Activated CD4-positive, CD25-positive, alpha-beta regulatory T cell treated with anti-CD3 and anti-CD28 coated beads, Interleukin-2, amount 50 U/mL, for 24 hours (primary cell): ENCODE results near the gene GTPBP4.
"Not testable (repeated sequence)": the region's sequence is repeated elsewhere in the genome, so short reads cannot be mapped to it uniquely, and the experiment has no call there.

Experiments used
- ATAC-seq, 2 donors: fragments of 150-1000 bp; cut with Tn5 transposase; one replicate each; pipeline ENCODE4 v1.10.0; 2021; ENCODE audit warnings: mild to moderate bottlenecking in 1 of 2, moderate library complexity in 1 of 2

The GTPBP4 gene

DNA sequence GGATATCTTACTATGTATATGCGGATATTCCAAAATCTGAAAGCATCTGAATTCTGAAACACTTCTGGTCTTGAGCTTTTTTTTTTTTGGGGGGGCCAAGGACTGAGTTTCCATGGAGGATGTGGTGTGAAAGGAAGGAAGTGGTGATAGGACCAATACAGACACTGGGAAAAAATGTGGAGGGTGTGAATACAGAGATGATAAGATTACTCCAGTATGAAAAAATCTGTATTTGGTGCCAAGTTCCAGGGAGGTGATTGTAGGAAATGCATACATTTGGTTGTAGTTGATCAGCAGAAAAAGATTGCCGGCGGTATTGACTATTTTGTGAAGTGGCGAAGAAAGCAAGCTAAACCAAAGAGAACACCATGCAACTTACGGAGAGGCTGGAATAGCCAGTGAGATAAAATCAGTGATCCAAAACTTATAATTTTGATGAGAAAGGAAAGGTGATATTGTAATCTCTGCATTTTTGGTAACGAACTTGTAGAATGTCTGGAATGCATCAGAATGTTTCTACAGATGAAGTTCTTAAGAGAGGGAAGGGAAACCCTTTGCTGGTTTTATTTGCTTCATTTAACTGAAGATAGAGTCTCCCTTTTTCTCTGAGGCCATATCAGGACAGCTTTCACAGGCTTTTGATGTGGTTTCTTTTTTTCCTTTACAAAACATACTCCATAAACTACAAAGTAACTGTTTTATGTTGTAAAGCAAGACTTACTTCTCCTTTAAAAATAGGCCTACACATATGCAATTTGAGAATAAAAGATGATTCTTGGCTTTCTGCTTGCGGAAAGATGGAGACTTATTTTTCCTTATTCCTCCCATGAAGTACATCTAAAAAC, 73.9 kb downstream of the GTPBP4 start:
- ATAC-seq = no peak

DNA sequence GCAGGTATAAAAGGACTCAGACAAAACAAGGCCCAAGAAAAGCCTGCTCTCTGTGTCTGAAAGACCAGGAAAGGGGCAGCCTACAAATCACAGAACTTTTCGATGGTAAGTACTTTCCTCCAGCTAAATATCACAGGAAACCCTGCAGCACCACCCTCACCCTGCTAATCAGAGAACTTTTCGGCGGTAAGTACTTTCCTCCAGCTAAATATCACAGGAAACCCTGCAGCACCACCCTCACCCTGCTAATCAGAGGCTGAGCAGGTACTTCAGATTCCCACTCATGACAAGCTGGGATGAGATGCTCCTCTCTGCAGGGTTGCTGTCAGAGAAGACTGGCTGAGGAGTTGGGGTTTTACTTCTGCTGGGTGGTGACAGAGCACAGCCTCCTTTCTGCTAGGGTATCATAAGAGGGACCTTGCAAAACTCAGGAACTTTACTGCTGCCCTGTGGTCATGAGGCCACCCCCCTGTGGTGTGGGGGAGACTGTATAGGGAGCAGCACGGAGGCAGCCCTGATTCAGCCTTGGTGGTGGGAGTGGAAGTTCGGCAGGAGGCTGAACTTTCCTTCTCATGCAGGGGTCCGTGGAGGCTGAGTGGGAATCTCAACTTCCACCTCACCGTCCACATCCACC, 75.1 kb downstream of the GTPBP4 start:
- ATAC-seq = peak; percentile 46 to 59

DNA sequence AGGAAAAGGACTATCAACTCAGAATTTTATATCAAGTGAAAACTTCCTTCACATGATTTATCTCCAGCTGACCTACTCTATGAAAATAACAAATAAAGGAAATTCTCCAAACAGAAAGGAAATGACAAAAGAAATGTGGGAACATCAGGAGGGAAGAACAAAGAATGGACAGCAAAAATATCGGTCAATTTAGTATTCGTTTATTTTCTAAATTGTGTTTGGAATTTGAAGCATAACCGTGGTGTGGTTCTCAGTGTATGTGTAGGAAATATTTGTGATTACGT, 76.7 kb downstream of the GTPBP4 start:
- ATAC-seq = no peak

DNA sequence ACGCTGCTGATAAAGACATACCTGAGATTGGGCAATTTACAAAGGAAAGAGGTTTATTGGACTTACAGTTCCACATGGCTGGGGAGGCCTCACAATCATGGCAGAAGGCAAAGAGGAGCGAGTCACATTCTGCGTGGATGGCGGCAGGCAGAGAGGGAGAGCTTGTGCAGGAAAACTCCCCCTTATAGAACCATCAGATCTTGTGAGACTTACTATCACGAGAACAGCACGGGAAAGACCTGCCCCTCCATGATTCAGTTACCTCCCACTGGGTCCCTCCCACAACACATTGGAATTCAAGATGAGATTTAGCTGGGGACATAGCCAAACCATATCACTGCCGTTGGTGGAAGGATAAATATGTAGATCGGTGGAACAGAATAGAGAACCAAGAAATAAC, 78.5 kb downstream of the GTPBP4 start:
- not testable (repeated sequence) for ATAC-seq

DNA sequence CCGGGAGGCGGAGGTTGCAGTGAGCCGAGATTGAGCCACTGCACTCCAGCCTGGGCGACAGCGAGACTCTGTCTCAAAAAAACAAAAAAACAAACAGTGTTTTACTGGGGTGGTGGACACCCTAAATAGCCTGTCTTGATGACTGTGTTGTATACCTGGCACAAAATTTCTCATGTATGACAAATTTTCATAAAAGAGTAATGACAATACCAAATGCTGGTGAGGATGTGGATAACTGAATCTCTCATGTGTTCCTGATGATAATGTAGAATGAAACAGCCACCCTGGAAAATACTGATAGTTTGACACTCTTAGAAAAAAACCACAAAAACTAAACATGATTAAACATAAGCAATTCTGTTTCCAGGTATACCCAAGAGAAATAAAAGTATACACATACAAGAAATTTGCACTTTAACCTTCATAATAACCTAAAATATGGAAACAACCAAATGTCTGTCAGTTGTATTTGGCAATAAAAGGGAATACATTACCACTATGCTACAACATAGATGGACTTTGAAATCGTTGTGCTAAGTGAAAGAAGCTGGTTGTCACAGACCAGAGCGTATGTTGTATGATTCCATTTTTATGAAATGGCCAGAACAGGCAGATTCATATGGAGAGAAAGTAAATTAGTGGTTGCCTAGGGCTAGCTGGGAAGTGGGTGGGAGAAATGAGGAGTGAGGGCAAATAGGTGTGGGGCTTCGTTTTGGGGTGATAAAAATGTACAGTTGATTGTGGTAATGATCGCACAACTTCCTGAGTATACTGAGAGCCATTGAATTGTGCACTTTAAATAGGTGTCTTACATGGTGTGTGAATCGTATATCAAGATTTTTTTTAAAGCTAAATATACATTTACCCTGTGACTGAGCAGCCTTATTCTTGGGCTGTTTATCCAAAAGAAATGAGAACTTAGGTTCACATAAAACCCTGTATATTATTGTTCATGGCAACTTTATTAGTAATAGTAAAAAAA, 80.4 kb downstream of the GTPBP4 start:
- ATAC-seq = peak in 1 of 2 donors; percentile 36
